Measurements from ENCODE around the gene PREPL.
"Not testable (repeated sequence)": the region's sequence is repeated elsewhere in the genome, so short reads cannot be mapped to it uniquely, and the experiment has no call there.

The PREPL gene

GRCh38 chr2:44347526-44347925 lies 13.8 kb downstream of the PREPL start:
- DNase-seq, result no peak

- no peak for DNase-seq
Observed at GRCh38 chr2:44342854-44343253, 18.4 kb downstream of the PREPL start.

- DNase-seq, result no peak
Observed at GRCh38 chr2:44335806-44336538, 25.3 kb downstream of the PREPL start.

- DNase-seq, result no peak
Observed at GRCh38 chr2:44333994-44334393, 27.3 kb downstream of the PREPL start.

GRCh38 chr2:44330801-44331200 lies 30.5 kb downstream of the PREPL start:
- DNase-seq, result no peak

- DNase-seq, result no peak
Observed at GRCh38 chr2:44329343-44329742, 32.0 kb downstream of the PREPL start.

GRCh38 chr2:44328750-44329149 lies 32.5 kb downstream of the PREPL start:
- DNase-seq, result no peak

- DNase-seq, result no peak
Observed at GRCh38 chr2:44326548-44327264, 34.6 kb downstream of the PREPL start.

- no peak for DNase-seq
Observed at GRCh38 chr2:44325897-44326296, 35.4 kb downstream of the PREPL start.

- DNase-seq, result no peak
Observed at GRCh38 chr2:44324971-44325426, 36.3 kb downstream of the PREPL start.

GRCh38 chr2:44321360-44321759 lies 39.9 kb downstream of the PREPL start:
- no peak for DNase-seq

GRCh38 chr2:44320832-44321231 lies 40.5 kb downstream of the PREPL start:
- no peak for DNase-seq

GRCh38 chr2:44315945-44316344 lies 45.3 kb downstream of the PREPL start:
- no peak for DNase-seq

- no peak for DNase-seq
Observed at GRCh38 chr2:44314362-44314761, 46.9 kb downstream of the PREPL start.

- DNase-seq, result no peak
Observed at GRCh38 chr2:44310287-44310686, 51.0 kb downstream of the PREPL start.

- no peak for DNase-seq
Observed at GRCh38 chr2:44305882-44306281, 55.4 kb downstream of the PREPL start.

- no peak for DNase-seq
Observed at GRCh38 chr2:44304258-44304657, 57.0 kb downstream of the PREPL start.

GRCh38 chr2:44303766-44304165 lies 57.5 kb downstream of the PREPL start:
- DNase-seq, result not testable (repeated sequence)

- DNase-seq, result no peak
Observed at GRCh38 chr2:44301111-44301510, 60.2 kb downstream of the PREPL start.

GRCh38 chr2:44299635-44300034 lies 61.7 kb downstream of the PREPL start:
- no peak for DNase-seq

- DNase-seq, result no peak
Observed at GRCh38 chr2:44297431-44297830, 63.9 kb downstream of the PREPL start.

- no peak for DNase-seq
Observed at GRCh38 chr2:44296653-44297052, 64.6 kb downstream of the PREPL start.

- no peak for DNase-seq
Observed at GRCh38 chr2:44295633-44296359, 65.5 kb downstream of the PREPL start.

- DNase-seq, result no peak
Observed at GRCh38 chr2:44295113-44295512, 66.2 kb downstream of the PREPL start.

Measured in activated naive CD4-positive, alpha-beta T cell treated with Interleukin-2 at 50 U/mL for 16 hours (primary cell).